SK-N-MC (cell line): ENCODE results near the gene ZMYND12.

Experiments used
- EZH2 ChIP-seq: fragments of 200-600 bp; sonication (generic); IDR thresholded peaks from one replicate; pipeline ENCODE4 v1.6.1; 2017; ENCODE audit warnings: antibody characterized with exemption
- FOXP2 ChIP-seq: optimal IDR thresholded peaks from 2 replicates; pipeline ENCODE3; 2011; ENCODE audit warnings: mild to moderate bottlenecking, moderate library complexity; ENCODE audit not compliant: insufficient read depth; ENCODE audit errors: extremely low read length, control extremely low read depth

- no peak for TF ChIP-seq FOXP2
- no peak for TF ChIP-seq EZH2
These were observed 2.4 kb downstream of the ZMYND12 start for GRCh38 chr1:42453386-42453785.
